PC-3 (cell line): ENCODE data around the gene MED13L. TPM values are rescaled to one million over a fixed set of nuclear protein-coding genes. Genes with fewer than 3 reads are reported as not detected.

Experiments used
- ATAC-seq: fragments of 200-7000 bp; cut with Tn5 transposase; 2 replicates; pipeline ENCODE4 v1.9.1; 2020; ENCODE audit warnings: mild to moderate bottlenecking, moderate library complexity
- BruUV-seq: library from RNA; stranded (reverse); fragments of 400-500 nt; replicated peaks from 2 replicates; lab custom pipeline; 2021; lab: Mats Ljungman, UMichigan
- CTCF ChIA-PET: fragments of 300-600 bp; sonication (Branson Sonifier 250); formaldehyde crosslinking; loops from one replicate; lab custom pipeline; 2022; ENCODE audit warnings: antibody characterized with exemption; lab: Charles Lee
- POLR2A ChIA-PET: fragments of 300-600 bp; sonication (Branson Sonifier 250); formaldehyde crosslinking; loops from one replicate; lab custom pipeline; 2022; ENCODE audit warnings: antibody characterized with exemption; ENCODE audit not compliant: unreplicated experiment; lab: Charles Lee
- DNase-seq: peaks from one replicate; pipeline ENCODE4 v3.0.0-alpha.2; 2015
- H2AFZ ChIP-seq: fragments of 300-600 bp; sonication (generic); 2 replicates; pipeline ENCODE4 v1.6.0; 2016; ENCODE audit warnings: antibody characterized with exemption, low read length
- H3F3A ChIP-seq: fragments of 300-600 bp; sonication (generic); one replicate; pipeline ENCODE4 v1.6.0; 2017; ENCODE audit warnings: antibody characterized with exemption, low read length, control low read depth, mild to moderate bottlenecking; ENCODE audit not compliant: unreplicated experiment
- H3K27ac ChIP-seq: fragments of 300-600 bp; sonication (generic); 2 replicates; pipeline ENCODE4 v1.5.1; 2016; ENCODE audit warnings: mild to moderate bottlenecking, low read length
- H3K27me3 ChIP-seq: fragments of 300-600 bp; sonication (generic); 2 replicates; pipeline ENCODE4 v1.6.1; 2016; ENCODE audit warnings: low read length, mixed read lengths
- H3K36me3 ChIP-seq: fragments of 300-600 bp; sonication (generic); 2 replicates; pipeline ENCODE4 v1.6.1; 2016; ENCODE audit warnings: low read depth, mixed run types, low read length, mixed read lengths
- H3K4me1 ChIP-seq: fragments of 300-600 bp; sonication (generic); 2 replicates; pipeline ENCODE4 v1.5.1; 2016; ENCODE audit warnings: low read length; ENCODE audit not compliant: insufficient read depth
- H3K4me2 ChIP-seq: fragments of 300-600 bp; sonication (generic); 2 replicates; pipeline ENCODE4 v1.6.0; 2016; ENCODE audit warnings: low read length
- H3K4me3 ChIP-seq: fragments of 300-600 bp; sonication (generic); 2 replicates; pipeline ENCODE4 v1.5.1; 2016; ENCODE audit warnings: mild to moderate bottlenecking, low read length, mixed read lengths
- H3K79me2 ChIP-seq: fragments of 300-600 bp; sonication (generic); 2 replicates; pipeline ENCODE4 v1.6.1; 2017; ENCODE audit warnings: low read length, mixed read lengths
- H3K9ac ChIP-seq: fragments of 300-600 bp; sonication (generic); 2 replicates; pipeline ENCODE4 v1.6.0; 2016; ENCODE audit warnings: mild to moderate bottlenecking, low read length
- H3K9me2 ChIP-seq: fragments of 300-600 bp; sonication (generic); replicated peaks from 2 replicates; pipeline ENCODE4 v1.6.1; 2016; ENCODE audit warnings: mixed run types, low read length, mixed read lengths
- H3K9me3 ChIP-seq: fragments of 300-600 bp; sonication (generic); 2 replicates; pipeline ENCODE4 v1.6.1; 2016; ENCODE audit warnings: low read length, mixed read lengths
- H4K20me1 ChIP-seq: fragments of 300-600 bp; sonication (generic); 2 replicates; pipeline ENCODE4 v1.6.1; 2016; ENCODE audit warnings: low read length, mixed read lengths
- EZH2 ChIP-seq: fragments of 300-600 bp; sonication (generic); IDR thresholded peaks from one replicate; pipeline ENCODE4 v1.6.1; 2017; ENCODE audit warnings: antibody characterized with exemption, mild to moderate bottlenecking, low read length; ENCODE audit not compliant: unreplicated experiment
- EZH2phosphoT487 ChIP-seq: fragments of 300-600 bp; sonication (generic); IDR thresholded peaks from 2 replicates; pipeline ENCODE4 v1.6.1; 2018; ENCODE audit warnings: mild to moderate bottlenecking, antibody characterized with exemption, low read length, borderline replicate concordance
- intact Hi-C: fragments of 100-400 bp; cut with micrococcal nuclease; formaldehyde crosslinking; loops from 2 replicates; pipeline ENCODE4 v1.9.0; 2023
- microRNA-seq: library from miRNA; unstranded; fragments of <30 nt; microRNA quantifications from one replicate; pipeline ENCODE4 v1.1.0, GENCODE V29; 2020; ENCODE audit not compliant: unreplicated experiment
- total RNA-seq: library from RNA; depleted of rRNA; stranded (reverse); fragments of >200 nt; gene quantifications from 2 replicates; pipeline ENCODE4 v1.2.3, GENCODE V29; 2014
- TF ChIP-seq, protein P1 (sequence below): fragments of 300-600 bp; sonication (generic); conservative IDR thresholded peaks from 2 replicates; pipeline ENCODE4 v1.5.1; 2017; ENCODE audit warnings: antibody characterized with exemption, low read depth, mild to moderate bottlenecking, low read length

MED13L gene
- total RNA-seq, 1 experiment from 2014 or later: 61.2 TPM

GRCh38 chr12:115910057-115910456 is 367.4 kb downstream of the MED13L start:
- no peaks in the 10 kb centered on the region for H3K9me3 ChIP-seq
- H3K9ac ChIP-seq: no peak overlapping the region
- ChIA-PET CTCF (interaction anchor here (0.6 kb wide), 1 partner anchor 43 kb away, joined by 3 read pairs; no protein-coding TSS in a partner anchor), POLR2A (no interaction called here)
- peaks cover 13% of the 10 kb centered on the region; the same call in 1 of the 2 replicates for H3K27me3 ChIP-seq
- DNase-seq (no peak), ATAC-seq (no peak)
- no peaks in the 10 kb centered on the region for H3F3A ChIP-seq
- no peak overlapping the region for H2AFZ ChIP-seq
- H3K4me1 ChIP-seq: no peaks in the 10 kb centered on the region
- H4K20me1 ChIP-seq: no peaks in the 10 kb centered on the region
- no TSS peak for BruUV-seq
- H3K4me2 ChIP-seq: no peak overlapping the region
- H3K36me3 ChIP-seq: no peaks in the 10 kb centered on the region
- no peaks in the 10 kb centered on the region for H3K9me2 ChIP-seq
- H3K4me3 ChIP-seq: no peak overlapping the region
- intact Hi-C loops: loop anchor here (10.0 kb wide), 2 partner anchors 275 to 1925 kb away; no protein-coding TSS in a partner anchor
- no peak overlapping the region for H3K27ac ChIP-seq
- TF ChIP-seq EZH2: no peak
- TF ChIP-seq, protein P1, sequence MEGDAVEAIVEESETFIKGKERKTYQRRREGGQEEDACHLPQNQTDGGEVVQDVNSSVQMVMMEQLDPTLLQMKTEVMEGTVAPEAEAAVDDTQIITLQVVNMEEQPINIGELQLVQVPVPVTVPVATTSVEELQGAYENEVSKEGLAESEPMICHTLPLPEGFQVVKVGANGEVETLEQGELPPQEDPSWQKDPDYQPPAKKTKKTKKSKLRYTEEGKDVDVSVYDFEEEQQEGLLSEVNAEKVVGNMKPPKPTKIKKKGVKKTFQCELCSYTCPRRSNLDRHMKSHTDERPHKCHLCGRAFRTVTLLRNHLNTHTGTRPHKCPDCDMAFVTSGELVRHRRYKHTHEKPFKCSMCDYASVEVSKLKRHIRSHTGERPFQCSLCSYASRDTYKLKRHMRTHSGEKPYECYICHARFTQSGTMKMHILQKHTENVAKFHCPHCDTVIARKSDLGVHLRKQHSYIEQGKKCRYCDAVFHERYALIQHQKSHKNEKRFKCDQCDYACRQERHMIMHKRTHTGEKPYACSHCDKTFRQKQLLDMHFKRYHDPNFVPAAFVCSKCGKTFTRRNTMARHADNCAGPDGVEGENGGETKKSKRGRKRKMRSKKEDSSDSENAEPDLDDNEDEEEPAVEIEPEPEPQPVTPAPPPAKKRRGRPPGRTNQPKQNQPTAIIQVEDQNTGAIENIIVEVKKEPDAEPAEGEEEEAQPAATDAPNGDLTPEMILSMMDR: no peak
- no peak for TF ChIP-seq EZH2phosphoT487
- H3K79me2 ChIP-seq: no peaks in the 10 kb centered on the region

Small RNA genes within 50 kb of the gene (microRNA-seq; reads per million reads assigned to microRNA genes)
- gene MIR620: not detected
